ENCODE data around the gene ELAVL3. TPM values are rescaled to one million over a fixed set of nuclear protein-coding genes. Genes with fewer than 3 reads are reported as not detected.

ELAVL3 gene
- polyA plus RNA-seq, 3 donors = not detected

GRCh38 chr19:11422163-11423065 is 58.4 kb downstream of the ELAVL3 start:
- Histone ChIP-seq H3K27me3 (ENCODE audit: control insufficient read depth in 2 of 2, insufficient read depth in 2 of 2, low read length in 2 of 2) (peaks cover 39 to 66% of the 10 kb centered on the region in 2 donors), H2AFZ (ENCODE audit: insufficient read depth, low read depth, low read length, poor library complexity, severe bottlenecking) (peak overlapping the region; percentile 82), H3K4me2 (replicated peaks; ENCODE audit: extremely low read depth, low read length, poor library complexity, severe bottlenecking) (peak overlapping the region; percentile 96), H3K9ac (ENCODE audit: insufficient read depth, low read length, poor library complexity, severe bottlenecking) (no peak overlapping the region), H3K4me3 (replicated peaks in 1 of 3; ENCODE audit: low read depth in 2 of 3, low read length in 3 of 3) (peak overlapping the region in 2 of 3 experiments; percentile 13 to 82), H4K20me1 (ENCODE audit: insufficient read depth, low read length) (no peaks in the 10 kb centered on the region), H3K79me2 (ENCODE audit: insufficient read depth, low read length) (no peaks in the 10 kb centered on the region), H3K4me1 (ENCODE audit: control insufficient read depth in 1 of 2, insufficient read depth in 2 of 2, low read length in 2 of 2) (peaks cover 37 to 47% of the 10 kb centered on the region in 2 donors), H3K36me3 (replicated peaks in 1 of 2; ENCODE audit: control insufficient read depth in 1 of 2, insufficient read depth in 2 of 2, low read length in 2 of 2) (no peaks in the 10 kb centered on the region), H3K27ac (ENCODE audit: low read depth in 1 of 2, low read length in 2 of 2) (no peak overlapping the region), H3K9me3 (replicated peaks in 1 of 2; ENCODE audit: control insufficient read depth in 1 of 2, insufficient read depth in 1 of 2, low read length in 2 of 2) (peaks cover 3 to 18% of the 10 kb centered on the region in 2 donors)
- Mint-ChIP-seq H3K4me3 (peak overlapping the region; percentile 84 to 94), H3K4me1 (peaks cover 43% of the 10 kb centered on the region), H3K27ac (peak overlapping the region in 2 of 7 donors; percentile 11 to 78), H3K27me3 (ENCODE audit: low read depth in 3 of 3) (peaks cover 60 to 78% (median 69%) of the 10 kb centered on the region in 3 donors), H3K9me3 (peaks cover 0 to 34% (median 13%) of the 10 kb centered on the region in 7 donors), H3K36me3 (peaks cover 2 to 3% of the 10 kb centered on the region in 2 donors)
- peak; percentile 46 to 76 (median 63) for DNase-seq
- WGBS (ENCODE audit: insufficient coverage) = 2% methylated on average over 48 of the region's 56 CpGs
- TF ChIP-seq CTCF (IDR thresholded peaks at IDR 0.05) = no peak
- intact Hi-C loops (cut with micrococcal nuclease) = loop anchor here (5.0 kb wide), 1 partner anchor 40 kb away; the partner anchor contains the start of gene EPOR (in 2 of the 2)

- Histone ChIP-seq H3K4me3 (replicated peaks in 1 of 3; ENCODE audit: low read depth in 2 of 3, low read length in 3 of 3) (peak overlapping the region; percentile 3 to 82 (median 54)), H3K27ac (ENCODE audit: low read depth in 1 of 2, low read length in 2 of 2) (no peak overlapping the region), H3K79me2 (ENCODE audit: insufficient read depth, low read length) (no peaks in the 10 kb centered on the region), H3K27me3 (ENCODE audit: control insufficient read depth in 2 of 2, insufficient read depth in 2 of 2, low read length in 2 of 2) (peaks cover 39 to 73% of the 10 kb centered on the region in 2 donors), H2AFZ (ENCODE audit: insufficient read depth, low read depth, low read length, poor library complexity, severe bottlenecking) (peak overlapping the region; percentile 82), H3K4me1 (ENCODE audit: control insufficient read depth in 1 of 2, insufficient read depth in 2 of 2, low read length in 2 of 2) (peaks cover 37 to 47% of the 10 kb centered on the region in 2 donors), H3K4me2 (replicated peaks; ENCODE audit: extremely low read depth, low read length, poor library complexity, severe bottlenecking) (peak overlapping the region; percentile 96), H4K20me1 (ENCODE audit: insufficient read depth, low read length) (no peaks in the 10 kb centered on the region), H3K36me3 (replicated peaks in 1 of 2; ENCODE audit: control insufficient read depth in 1 of 2, insufficient read depth in 2 of 2, low read length in 2 of 2) (no peaks in the 10 kb centered on the region), H3K9me3 (replicated peaks in 1 of 2; ENCODE audit: control insufficient read depth in 1 of 2, insufficient read depth in 1 of 2, low read length in 2 of 2) (peaks cover 3 to 18% of the 10 kb centered on the region in 2 donors), H3K9ac (ENCODE audit: insufficient read depth, low read length, poor library complexity, severe bottlenecking) (peak overlapping the region; percentile 49)
- 3% methylated on average over 31 of the region's 36 CpGs for WGBS (ENCODE audit: insufficient coverage)
- Mint-ChIP-seq H3K9me3 (peaks cover 0 to 35% (median 15%) of the 10 kb centered on the region in 7 donors), H3K27ac (peak overlapping the region in 4 of 7 donors; percentile 2 to 71 (median 43)), H3K4me3 (peak overlapping the region; percentile 84 to 94), H3K36me3 (peaks cover 2 to 3% of the 10 kb centered on the region in 2 donors), H3K27me3 (ENCODE audit: low read depth in 3 of 3) (peaks cover 69 to 80% (median 74%) of the 10 kb centered on the region in 3 donors), H3K4me1 (peaks cover 43% of the 10 kb centered on the region)
- peak in 1 of 3 donors; percentile 24 for DNase-seq
- no peak for TF ChIP-seq CTCF (IDR thresholded peaks at IDR 0.05)
- intact Hi-C loops (cut with micrococcal nuclease) = loop anchor here (5.0 kb wide), 1 partner anchor 39 kb away; the partner anchor contains the start of gene EPOR (in 2 of the 2)
These were observed 59.3 kb downstream of the ELAVL3 start for GRCh38 chr19:11421371-11422098.

Data from CD14-positive monocyte (primary cell).